ENCODE data around the gene GPR35.

The GPR35 gene

GRCh38 chr2:240624011-240624949 lies 1.0 kb upstream of the GPR35 start:
- DNase-seq = no peak

GRCh38 chr2:240626531-240627300 lies 1.4 kb downstream of the GPR35 start:
- no peak for DNase-seq

GRCh38 chr2:240627736-240628506 lies 2.6 kb downstream of the GPR35 start:
- DNase-seq = no peak

- no peak for DNase-seq
Observed at GRCh38 chr2:240628507-240628807, 3.2 kb downstream of the GPR35 start.

GRCh38 chr2:240628808-240629618 lies 3.7 kb downstream of the GPR35 start:
- DNase-seq = no peak

GRCh38 chr2:240629619-240629967 lies 4.3 kb downstream of the GPR35 start:
- DNase-seq = no peak

DNA sequence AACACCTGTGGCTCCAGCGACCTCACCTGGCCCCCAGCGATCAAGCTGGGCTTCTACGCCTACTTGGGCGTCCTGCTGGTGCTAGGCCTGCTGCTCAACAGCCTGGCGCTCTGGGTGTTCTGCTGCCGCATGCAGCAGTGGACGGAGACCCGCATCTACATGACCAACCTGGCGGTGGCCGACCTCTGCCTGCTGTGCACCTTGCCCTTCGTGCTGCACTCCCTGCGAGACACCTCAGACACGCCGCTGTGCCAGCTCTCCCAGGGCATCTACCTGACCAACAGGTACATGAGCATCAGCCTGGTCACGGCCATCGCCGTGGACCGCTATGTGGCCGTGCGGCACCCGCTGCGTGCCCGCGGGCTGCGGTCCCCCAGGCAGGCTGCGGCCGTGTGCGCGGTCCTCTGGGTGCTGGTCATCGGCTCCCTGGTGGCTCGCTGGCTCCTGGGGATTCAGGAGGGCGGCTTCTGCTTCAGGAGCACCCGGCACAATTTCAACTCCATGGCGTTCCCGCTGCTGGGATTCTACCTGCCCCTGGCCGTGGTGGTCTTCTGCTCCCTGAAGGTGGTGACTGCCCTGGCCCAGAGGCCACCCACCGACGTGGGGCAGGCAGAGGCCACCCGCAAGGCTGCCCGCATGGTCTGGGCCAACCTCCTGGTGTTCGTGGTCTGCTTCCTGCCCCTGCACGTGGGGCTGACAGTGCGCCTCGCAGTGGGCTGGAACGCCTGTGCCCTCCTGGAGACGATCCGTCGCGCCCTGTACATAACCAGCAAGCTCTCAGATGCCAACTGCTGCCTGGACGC lies 4.9 kb downstream of the GPR35 start:
- DNase-seq = no peak

- no peak for DNase-seq
Observed at GRCh38 chr2:240630771-240631547, 5.7 kb downstream of the GPR35 start.

DNA sequence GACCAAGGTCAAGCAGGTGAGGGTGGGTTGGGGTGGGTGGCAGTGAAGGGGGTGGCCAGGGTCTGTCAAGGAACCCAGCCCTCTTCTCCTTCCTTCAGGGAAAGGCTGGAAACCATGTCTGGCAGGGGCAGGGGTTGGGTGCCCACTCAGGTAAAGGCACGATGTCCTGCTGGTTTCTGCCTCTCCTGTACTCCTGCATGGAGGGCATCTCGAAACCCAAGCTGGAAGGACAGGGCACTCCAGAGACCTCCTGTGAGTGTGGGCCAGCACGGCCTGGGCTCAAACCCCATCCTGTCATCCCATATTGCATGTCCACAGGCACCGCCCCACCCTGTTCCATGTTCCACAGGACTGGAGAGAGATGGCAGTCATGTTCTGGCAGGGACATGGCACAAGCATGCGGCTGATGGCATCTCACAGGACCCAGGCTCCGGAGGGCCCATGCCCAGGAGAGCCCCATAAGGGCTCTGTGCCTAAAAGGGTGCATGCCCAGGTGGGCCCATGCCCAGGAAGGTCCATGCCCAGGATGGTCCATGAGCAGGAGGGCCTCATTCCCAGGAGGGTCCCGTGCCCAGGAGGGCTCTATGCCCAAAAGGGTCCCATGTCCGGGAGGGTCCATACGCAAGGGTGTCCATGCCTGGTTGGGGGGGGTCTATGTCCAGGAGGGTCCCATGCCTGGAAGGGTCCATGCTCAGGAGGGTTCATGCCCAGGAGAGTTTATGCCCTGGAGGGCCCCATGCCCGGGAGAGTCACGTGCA lies 6.4 kb downstream of the GPR35 start:
- no peak for DNase-seq

- no peak for DNase-seq
Observed at GRCh38 chr2:240632306-240632721, 7.0 kb downstream of the GPR35 start.

- DNase-seq = no peak
Observed at GRCh38 chr2:240635121-240635997, 10.1 kb downstream of the GPR35 start.

DNA sequence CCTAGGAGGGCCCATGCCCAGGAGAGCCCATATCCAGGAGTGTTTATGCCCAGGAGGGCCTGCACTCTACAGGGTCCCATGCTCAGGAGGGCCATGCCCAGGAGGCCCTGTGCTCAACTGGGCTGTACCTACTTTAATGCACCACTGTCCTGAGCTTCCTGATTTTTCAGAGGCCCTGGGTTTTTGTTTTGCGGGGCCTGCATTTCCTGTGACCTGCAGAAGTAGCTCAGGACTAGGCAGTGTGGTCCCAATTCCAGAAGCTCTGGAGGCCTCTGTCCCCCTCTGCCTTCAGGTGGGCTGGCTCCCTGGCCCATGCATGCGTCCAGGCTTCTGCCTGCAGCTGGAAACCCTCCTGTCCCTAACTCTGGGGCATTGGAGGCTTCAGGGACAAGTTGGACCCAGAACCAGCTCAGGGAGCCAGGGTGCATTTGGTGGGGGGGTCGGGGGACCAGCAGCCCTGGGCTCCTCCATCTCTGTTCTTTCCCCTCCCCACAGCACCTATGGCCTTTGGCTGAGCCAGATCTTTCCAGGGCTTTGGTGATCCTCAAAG lies 10.8 kb downstream of the GPR35 start:
- no peak for DNase-seq

- no peak for DNase-seq
Observed at GRCh38 chr2:240636563-240637115, 11.4 kb downstream of the GPR35 start.

- DNase-seq = no peak
Observed at GRCh38 chr2:240637116-240637900, 12.0 kb downstream of the GPR35 start.

- no peak for DNase-seq
Observed at GRCh38 chr2:240637901-240638345, 12.6 kb downstream of the GPR35 start.

DNA sequence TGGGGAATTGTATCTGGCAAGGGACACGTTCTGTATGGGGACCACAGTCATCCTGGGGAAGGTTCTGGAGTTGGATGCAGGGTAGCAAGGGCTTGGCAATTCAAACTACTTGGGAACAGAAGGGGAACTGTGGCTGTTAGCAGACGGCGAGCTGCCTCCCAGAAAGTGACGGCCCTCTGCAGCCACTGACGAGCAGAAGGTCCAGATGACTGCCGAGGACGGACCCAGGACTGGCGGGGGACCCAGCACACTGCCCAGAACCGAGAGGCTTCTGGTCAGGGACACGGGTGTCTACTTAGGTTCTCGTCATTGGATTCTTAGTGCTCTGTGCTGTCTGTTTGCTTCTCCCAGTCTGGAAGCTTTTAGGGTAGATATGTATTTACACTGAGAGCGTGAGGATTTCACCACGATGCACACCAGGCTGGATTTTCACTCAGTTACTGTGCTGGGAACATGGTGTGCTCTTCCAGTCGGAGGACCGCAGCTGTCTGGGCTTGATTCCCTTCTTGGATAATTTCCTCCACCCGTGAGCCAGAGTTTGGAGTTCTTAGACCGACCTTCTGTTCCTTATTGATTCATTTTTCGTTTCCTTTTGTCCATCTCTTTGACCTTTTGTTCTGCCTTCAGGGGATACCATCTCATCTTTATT lies 13.4 kb downstream of the GPR35 start:
- DNase-seq = no peak

DNA sequence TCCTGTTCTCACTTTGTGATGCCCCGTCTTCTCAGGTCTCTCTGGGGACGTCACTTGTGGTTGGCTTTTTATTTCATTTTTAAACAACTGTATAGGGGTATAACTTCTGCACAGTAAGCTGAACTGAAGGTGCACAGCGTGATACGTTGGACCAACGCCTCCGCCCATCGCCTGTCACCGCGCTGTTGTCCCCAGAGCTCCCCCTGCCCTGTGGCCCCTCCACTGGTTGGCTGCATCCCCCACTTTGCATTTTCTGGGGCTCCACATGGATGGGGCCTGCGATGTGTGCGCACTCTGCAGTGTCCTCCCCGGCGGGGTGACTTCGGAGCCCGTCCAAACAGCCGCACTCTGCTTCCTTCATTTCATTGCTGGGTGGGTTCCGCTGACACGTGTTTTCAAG lies 14.3 kb downstream of the GPR35 start:
- no peak for DNase-seq
